ENCODE measurements around the gene HOXD9. TPM values are rescaled to one million over a fixed set of nuclear protein-coding genes. Genes with fewer than 3 reads are reported as not detected.

The HOXD9 gene
- total RNA-seq, 1 donor from 2014 or later: not detected

DNA sequence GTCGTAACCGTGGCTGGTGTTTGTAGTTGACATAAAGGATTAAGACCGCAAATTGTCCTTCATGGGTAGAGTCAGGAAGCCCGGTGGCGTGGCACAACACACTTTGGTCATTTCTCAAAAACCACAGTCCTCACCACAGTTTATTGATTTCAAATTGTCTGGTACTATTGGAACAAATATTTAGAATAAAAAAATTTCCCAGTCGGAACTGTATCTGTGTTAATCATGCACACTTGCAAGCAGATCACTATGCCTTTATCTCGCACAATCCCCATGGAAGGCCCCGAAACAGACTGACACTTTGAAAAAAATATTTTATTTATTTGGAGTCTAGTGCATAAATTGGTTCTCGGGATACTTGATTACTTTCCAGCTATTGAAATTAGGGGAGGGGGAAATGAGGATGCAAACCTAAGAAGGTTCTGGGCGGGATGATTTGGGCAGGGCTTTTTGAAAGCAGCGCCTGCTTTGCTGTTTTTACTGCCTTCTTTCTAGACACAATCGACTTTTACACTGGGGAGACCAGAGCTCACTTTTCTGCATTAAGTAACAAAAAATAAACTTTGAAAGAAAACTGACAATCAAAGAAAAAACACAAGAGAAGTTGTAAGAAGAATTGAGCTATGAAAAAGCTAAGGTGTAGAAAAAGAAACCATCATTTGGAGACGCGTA is 50.5 kb downstream of the HOXD9 start:
- TF ChIP-seq, protein P1, sequence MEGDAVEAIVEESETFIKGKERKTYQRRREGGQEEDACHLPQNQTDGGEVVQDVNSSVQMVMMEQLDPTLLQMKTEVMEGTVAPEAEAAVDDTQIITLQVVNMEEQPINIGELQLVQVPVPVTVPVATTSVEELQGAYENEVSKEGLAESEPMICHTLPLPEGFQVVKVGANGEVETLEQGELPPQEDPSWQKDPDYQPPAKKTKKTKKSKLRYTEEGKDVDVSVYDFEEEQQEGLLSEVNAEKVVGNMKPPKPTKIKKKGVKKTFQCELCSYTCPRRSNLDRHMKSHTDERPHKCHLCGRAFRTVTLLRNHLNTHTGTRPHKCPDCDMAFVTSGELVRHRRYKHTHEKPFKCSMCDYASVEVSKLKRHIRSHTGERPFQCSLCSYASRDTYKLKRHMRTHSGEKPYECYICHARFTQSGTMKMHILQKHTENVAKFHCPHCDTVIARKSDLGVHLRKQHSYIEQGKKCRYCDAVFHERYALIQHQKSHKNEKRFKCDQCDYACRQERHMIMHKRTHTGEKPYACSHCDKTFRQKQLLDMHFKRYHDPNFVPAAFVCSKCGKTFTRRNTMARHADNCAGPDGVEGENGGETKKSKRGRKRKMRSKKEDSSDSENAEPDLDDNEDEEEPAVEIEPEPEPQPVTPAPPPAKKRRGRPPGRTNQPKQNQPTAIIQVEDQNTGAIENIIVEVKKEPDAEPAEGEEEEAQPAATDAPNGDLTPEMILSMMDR (IDR thresholded peaks at IDR 0.05; ENCODE audit: insufficient read depth, low read length, severe bottlenecking): no peak
- no peak overlapping the region for H3K4me3 ChIP-seq (ENCODE audit: low read depth, low read length)
- FAIRE-seq (no peak), DNase-seq (ENCODE audit: low read depth) (no peak)
- H3K36me3 ChIP-seq (ENCODE audit: control insufficient read depth, insufficient read depth, low read length): no peaks in the 10 kb centered on the region
- H3K27me3 ChIP-seq (ENCODE audit: control insufficient read depth, insufficient read depth, low read length): peaks cover 63% of the 10 kb centered on the region

DNA sequence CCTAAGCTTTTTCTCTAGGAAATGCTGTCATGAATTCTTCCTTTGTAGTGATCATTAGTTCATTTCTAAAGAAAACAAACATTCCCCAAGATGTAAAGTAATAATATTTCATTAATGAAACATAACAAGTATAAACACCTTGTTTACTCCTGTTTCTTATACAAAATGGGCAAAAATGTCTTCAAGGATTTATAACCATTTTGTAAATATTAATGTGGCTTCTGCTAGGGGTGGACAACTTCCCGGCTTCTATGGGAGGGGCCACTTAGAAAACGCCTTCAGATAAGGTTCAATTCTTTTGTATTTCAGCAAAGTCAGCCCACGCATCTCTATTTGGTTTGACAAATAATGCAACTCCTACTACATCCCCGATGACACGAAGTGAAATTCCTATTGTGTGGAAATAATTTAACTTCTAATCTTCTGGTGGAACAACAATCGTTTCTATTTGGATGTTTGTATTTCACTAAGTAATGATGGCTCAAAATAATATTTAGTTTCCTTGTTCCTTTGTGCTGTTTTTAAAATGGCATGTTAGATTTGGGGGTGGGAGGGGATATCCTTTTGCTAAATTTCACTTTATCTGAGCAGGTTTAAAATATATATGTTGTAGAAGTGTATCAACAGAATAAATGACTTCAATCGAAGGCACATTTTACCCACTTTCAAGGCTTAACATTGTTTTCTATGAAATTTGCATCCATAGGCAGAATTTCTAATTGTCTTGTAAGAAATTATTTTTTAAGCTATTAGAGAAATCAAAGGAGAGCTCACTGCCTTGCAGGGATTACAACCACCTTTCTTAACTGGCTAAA is 51.3 kb downstream of the HOXD9 start:
- Histone ChIP-seq H3K27me3 (ENCODE audit: control insufficient read depth, insufficient read depth, low read length) (peaks cover 69% of the 10 kb centered on the region), H3K4me3 (ENCODE audit: low read depth, low read length) (no peak overlapping the region), H3K36me3 (ENCODE audit: control insufficient read depth, insufficient read depth, low read length) (no peaks in the 10 kb centered on the region)
- FAIRE-seq (no peak), DNase-seq (ENCODE audit: low read depth) (no peak)
- TF ChIP-seq, protein P1 (IDR thresholded peaks at IDR 0.05; ENCODE audit: insufficient read depth, low read length, severe bottlenecking): no peak

DNA sequence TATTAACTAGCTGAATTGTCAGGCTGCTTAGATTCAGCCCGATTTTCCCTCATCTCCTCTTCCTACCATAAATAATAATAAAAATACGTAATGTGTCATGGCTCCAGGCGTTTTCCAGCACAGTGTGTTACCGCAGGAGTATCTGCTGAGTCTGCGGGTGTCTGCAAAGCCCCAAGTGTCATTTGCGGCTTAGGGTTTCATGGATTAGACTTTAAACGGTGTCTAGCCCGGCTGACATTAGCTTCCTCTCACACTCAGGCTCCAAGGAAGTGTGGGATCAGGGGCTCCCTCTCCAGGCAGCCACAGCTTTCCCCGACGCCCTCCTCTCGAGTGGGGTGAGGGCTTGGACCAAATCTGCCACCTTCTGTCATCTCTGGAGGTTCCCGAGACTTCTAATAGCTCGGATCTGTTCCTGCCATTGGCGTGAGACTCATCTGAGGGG is 51.9 kb downstream of the HOXD9 start:
- H3K27me3 ChIP-seq (ENCODE audit: control insufficient read depth, insufficient read depth, low read length): peaks cover 71% of the 10 kb centered on the region
- H3K4me3 ChIP-seq (ENCODE audit: low read depth, low read length): no peak overlapping the region
- FAIRE-seq: no peak
- no peaks in the 10 kb centered on the region for H3K36me3 ChIP-seq (ENCODE audit: control insufficient read depth, insufficient read depth, low read length)
- TF ChIP-seq, protein P1 (IDR thresholded peaks at IDR 0.05; ENCODE audit: insufficient read depth, low read length, severe bottlenecking): no peak
- DNase-seq (ENCODE audit: low read depth): no peak

Other genes with a start within 250 kb of the HOXD9 start
- gene LNPK, start 120.5 kb upstream of the HOXD9 start, total RNA-seq: 16.6 and 20.0 TPM in 2 replicates
- not detected in 2 replicates for gene EVX2, start 38.8 kb upstream of the HOXD9 start, total RNA-seq
- gene HOXD13, start 30.0 kb upstream of the HOXD9 start, total RNA-seq: not detected in 2 replicates
- gene HOXD12, start 22.9 kb upstream of the HOXD9 start, total RNA-seq: not detected in 2 replicates
- gene HOXD11, start 15.4 kb upstream of the HOXD9 start, total RNA-seq: not detected in 2 replicates
- not detected in 2 replicates for gene HOXD10, start 5.9 kb upstream of the HOXD9 start, total RNA-seq
- gene HOXD8, start 7.0 kb downstream of the HOXD9 start, total RNA-seq: not detected in 2 replicates
- not detected in 2 replicates for gene HOXD4, start 28.8 kb downstream of the HOXD9 start, total RNA-seq
- not detected in 2 replicates for gene HOXD3, start 34.6 kb downstream of the HOXD9 start, total RNA-seq
- not detected in 2 replicates for gene HOXD1, start 65.9 kb downstream of the HOXD9 start, total RNA-seq
- gene MTX2, start 146.7 kb downstream of the HOXD9 start, total RNA-seq: 22.0 and 24.5 TPM in 2 replicates